Urinary bladder (tissue), 4 donors: ENCODE data around the gene SCAF4. TPM values are rescaled to one million over a fixed set of nuclear protein-coding genes. Genes with fewer than 3 reads are reported as not detected.
A peak's percentile ranks its signal among the peaks of the same experiment; 100 is the strongest.
"Not testable (repeated sequence)": the region's sequence is repeated elsewhere in the genome, so short reads cannot be mapped to it uniquely, and the experiment has no call there.

Experiments used
- DNase-seq: peaks from one replicate; pipeline ENCODE4 v3.0.0-alpha.2; 2015; ENCODE audit errors: extremely low spot score
- H3K27ac ChIP-seq: one replicate; pipeline ENCODE4 v1.5.1; 2013; ENCODE audit warnings: low read depth, mild to moderate bottlenecking, moderate library complexity
- H3K36me3 ChIP-seq: one replicate; pipeline ENCODE4 v1.6.1; 2013; ENCODE audit warnings: mild to moderate bottlenecking, moderate library complexity; ENCODE audit not compliant: insufficient read depth
- H3K4me1 ChIP-seq: one replicate; pipeline ENCODE4 v1.6.1; 2013; ENCODE audit warnings: mild to moderate bottlenecking, moderate library complexity; ENCODE audit not compliant: insufficient read depth
- H3K4me3 ChIP-seq: one replicate; pipeline ENCODE4 v1.5.1; 2013; ENCODE audit warnings: low read depth, low read length
- WGBS: extraction: QIAGEN DNeasy Blood & Tissue Kit; methylation state at CpG from one replicate; pipeline ENCODE4 v1.1.7; 2013; 5-methylcytosine and 5-hydroxymethylcytosine counted together
- polyA plus RNA-seq: library from polyadenylated mRNA; stranded (reverse); fragments of 200-250 nt; gene quantifications from one replicate; pipeline ENCODE4 v1.2.3, GENCODE V29; 2013
- total RNA-seq: library from RNA; depleted of rRNA; stranded (reverse); fragments of >200 nt; gene quantifications from one replicate; pipeline ENCODE4 v1.2.3, GENCODE V29; 2014
- donor health status: healthy with polysubstance abuse.
- donor health status: healthy.

SCAF4 gene
- total and polyA plus RNA-seq, 2 donors: 14.4 to 19.6 TPM

- DNase-seq: no peak
- H3K4me3 ChIP-seq: no peak overlapping the region
- H3K4me1 ChIP-seq: peaks cover 1% of the 10 kb centered on the region
- H3K27ac ChIP-seq: no peak overlapping the region
- WGBS: 86% methylated on average over 5 of the region's 5 CpGs
- H3K36me3 ChIP-seq: peaks cover 4% of the 10 kb centered on the region
Measured at GRCh38 chr21:31667132-31667531, 64.8 kb downstream of the SCAF4 start.

- Histone ChIP-seq H3K4me1 (peaks cover 1% of the 10 kb centered on the region), H3K36me3 (peaks cover 2% of the 10 kb centered on the region), H3K27ac (no peak overlapping the region), H3K4me3 (no peak overlapping the region)
- DNase-seq: no peak
- WGBS: 71% methylated on average over 5 of the region's 5 CpGs
Measured at GRCh38 chr21:31666445-31667010, 65.4 kb downstream of the SCAF4 start.

- over 99% methylated on average over 4 of the region's 4 CpGs for WGBS
- not testable (repeated sequence) for H3K4me3 ChIP-seq, DNase-seq, H3K4me1 ChIP-seq, H3K36me3 ChIP-seq, H3K27ac ChIP-seq
Measured at GRCh38 chr21:31665869-31666268, 66.0 kb downstream of the SCAF4 start.

- peaks cover 2% of the 10 kb centered on the region for H3K36me3 ChIP-seq
- peaks cover 1% of the 10 kb centered on the region for H3K4me1 ChIP-seq
- DNase-seq: no peak
- no peak overlapping the region for H3K27ac ChIP-seq
- WGBS: 76% methylated on average over 8 of the region's 8 CpGs
- H3K4me3 ChIP-seq: no peak overlapping the region
Measured at GRCh38 chr21:31665397-31665796, 66.5 kb downstream of the SCAF4 start.

- WGBS: 90% methylated on average over 7 of the region's 7 CpGs
- no peak overlapping the region for H3K4me3 ChIP-seq
- no peak for DNase-seq
- H3K27ac ChIP-seq: no peak overlapping the region
- peaks cover 1% of the 10 kb centered on the region for H3K4me1 ChIP-seq
- peaks cover 2% of the 10 kb centered on the region for H3K36me3 ChIP-seq
Measured at GRCh38 chr21:31663584-31664249, 68.2 kb downstream of the SCAF4 start.

GRCh38 chr21:31660591-31660990, 71.3 kb downstream of the SCAF4 start:
- DNase-seq: no peak
- peaks cover 1% of the 10 kb centered on the region for H3K4me1 ChIP-seq
- no peak overlapping the region for H3K27ac ChIP-seq
- WGBS: 31% methylated on average over 8 of the region's 8 CpGs
- no peaks in the 10 kb centered on the region for H3K36me3 ChIP-seq
- peak overlapping the region; percentile 94 for H3K4me3 ChIP-seq

GRCh38 chr21:31660259-31660565, 71.7 kb downstream of the SCAF4 start:
- Histone ChIP-seq H3K36me3 (no peaks in the 10 kb centered on the region), H3K4me3 (peak overlapping the region; percentile 94), H3K4me1 (peaks cover 1% of the 10 kb centered on the region), H3K27ac (peak overlapping the region; percentile 81)
- DNase-seq: no peak
- under 1% methylated on average over 12 of the region's 12 CpGs for WGBS

GRCh38 chr21:31659536-31660258, 72.2 kb downstream of the SCAF4 start, which contains the start of gene SOD1:
Gene SOD1, plus strand, starts transcription at chr21:31659693. Its CDS starts 77 bp downstream, at chr21:31659770.
- H3K4me3 ChIP-seq: peak within 1 kb of the TSS; percentile 94
- peaks cover 1% of the 10 kb centered on the region for H3K4me1 ChIP-seq
- H3K27ac ChIP-seq: peak within 1 kb of the TSS; percentile 81
- WGBS: under 1% methylated on average over 87 of the region's 87 CpGs
- H3K36me3 ChIP-seq: no peaks in the 10 kb centered on the region
- DNase-seq: peak; percentile 86

GRCh38 chr21:31659286-31659535, 72.7 kb downstream of the SCAF4 start:
- no peak overlapping the region for H3K27ac ChIP-seq
- H3K4me3 ChIP-seq: peak overlapping the region; percentile 94
- under 1% methylated on average over 18 of the region's 18 CpGs for WGBS
- DNase-seq: no peak
- H3K4me1 ChIP-seq: peaks cover 1% of the 10 kb centered on the region
- H3K36me3 ChIP-seq: no peaks in the 10 kb centered on the region

GRCh38 chr21:31658053-31658452, 73.9 kb downstream of the SCAF4 start:
- Histone ChIP-seq H3K36me3 (no peaks in the 10 kb centered on the region), H3K4me3 (no peak overlapping the region), H3K27ac (no peak overlapping the region), H3K4me1 (no peaks in the 10 kb centered on the region)
- WGBS: 74% methylated on average over 9 of the region's 9 CpGs
- DNase-seq: no peak

GRCh38 chr21:31656199-31657095, 75.5 kb downstream of the SCAF4 start:
- DNase-seq: no peak
- H3K27ac ChIP-seq: no peak overlapping the region

GRCh38 chr21:31654821-31655580, 76.9 kb downstream of the SCAF4 start:
- DNase-seq, H3K36me3 ChIP-seq, H3K4me1 ChIP-seq, H3K27ac ChIP-seq, H3K4me3 ChIP-seq: not testable (repeated sequence)
- whole genome bisulfite sequencing: 77% methylated on average over 20 of the region's 21 CpGs

More at GRCh38 chr21:31656199-31657095, 75.5 kb downstream of the SCAF4 start:
- Histone ChIP-seq H3K4me3 (no peak overlapping the region), H3K4me1 (no peaks in the 10 kb centered on the region), H3K36me3 (no peaks in the 10 kb centered on the region)
- 89% methylated on average over 13 of the region's 13 CpGs for WGBS

- H3K27ac ChIP-seq: no peak overlapping the region
- no peak for DNase-seq
- no peaks in the 10 kb centered on the region for H3K4me1 ChIP-seq
- no peak overlapping the region for H3K4me3 ChIP-seq
- H3K36me3 ChIP-seq: peaks cover 2% of the 10 kb centered on the region
- WGBS: 96% methylated on average over 20 of the region's 20 CpGs
Measured at GRCh38 chr21:31654340-31654739, 77.6 kb downstream of the SCAF4 start.
